Esophagus squamous epithelium (tissue), 4 donors: ENCODE data around the gene TMF1.

Experiments used
- POLR2A ChIP-seq, 4 donors: fragments of 450-650 bp; IDR thresholded peaks; one replicate each; pipeline ENCODE4 v1.6.1; 2017; ENCODE audit warnings: antibody characterized with exemption in 4 of 4, mild to moderate bottlenecking in 4 of 4, moderate library complexity in 3 of 4
- TF ChIP-seq, protein P1 (sequence below), 6 experiments: fragments of 450-650 bp in 4 of 6; fragments of 200-600 bp in 2 of 6; sonication (generic) in 2 of 6; IDR thresholded peaks; one replicate each; pipeline ENCODE4 v1.5.1; 2016 to 2019; ENCODE audit warnings: antibody characterized with exemption in 6 of 6, mild to moderate bottlenecking in 4 of 6, moderate library complexity in 4 of 6

DNA sequence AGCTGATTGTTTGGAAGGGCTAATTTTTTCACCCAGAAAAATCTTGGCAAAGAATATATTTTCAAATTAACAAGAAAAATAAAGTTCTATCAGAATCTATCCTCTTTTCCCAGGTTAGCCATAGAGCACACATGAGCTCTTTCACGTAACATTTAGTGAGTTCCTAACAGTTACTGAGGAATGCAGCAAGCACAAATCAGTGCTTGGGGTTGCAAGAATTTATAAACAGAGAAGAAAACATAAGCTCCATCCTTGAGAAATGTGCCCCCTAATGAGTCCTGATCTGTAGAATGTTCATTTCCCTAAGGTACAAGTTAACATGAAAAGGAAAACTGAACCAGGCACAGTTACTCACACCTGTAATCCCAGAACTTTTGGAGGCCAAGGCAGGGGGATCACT lies 52.5 kb downstream of the TMF1 start:
- TF ChIP-seq, protein P1, sequence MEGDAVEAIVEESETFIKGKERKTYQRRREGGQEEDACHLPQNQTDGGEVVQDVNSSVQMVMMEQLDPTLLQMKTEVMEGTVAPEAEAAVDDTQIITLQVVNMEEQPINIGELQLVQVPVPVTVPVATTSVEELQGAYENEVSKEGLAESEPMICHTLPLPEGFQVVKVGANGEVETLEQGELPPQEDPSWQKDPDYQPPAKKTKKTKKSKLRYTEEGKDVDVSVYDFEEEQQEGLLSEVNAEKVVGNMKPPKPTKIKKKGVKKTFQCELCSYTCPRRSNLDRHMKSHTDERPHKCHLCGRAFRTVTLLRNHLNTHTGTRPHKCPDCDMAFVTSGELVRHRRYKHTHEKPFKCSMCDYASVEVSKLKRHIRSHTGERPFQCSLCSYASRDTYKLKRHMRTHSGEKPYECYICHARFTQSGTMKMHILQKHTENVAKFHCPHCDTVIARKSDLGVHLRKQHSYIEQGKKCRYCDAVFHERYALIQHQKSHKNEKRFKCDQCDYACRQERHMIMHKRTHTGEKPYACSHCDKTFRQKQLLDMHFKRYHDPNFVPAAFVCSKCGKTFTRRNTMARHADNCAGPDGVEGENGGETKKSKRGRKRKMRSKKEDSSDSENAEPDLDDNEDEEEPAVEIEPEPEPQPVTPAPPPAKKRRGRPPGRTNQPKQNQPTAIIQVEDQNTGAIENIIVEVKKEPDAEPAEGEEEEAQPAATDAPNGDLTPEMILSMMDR (IDR thresholded peaks at IDR 0.05), result no peak
- TF ChIP-seq POLR2A (IDR thresholded peaks at IDR 0.05), result no peak
